Subcutaneous abdominal adipose tissue (tissue), 5 donors: ENCODE results near the gene ABAT.

Source experiments
- H3K27ac ChIP-seq: one replicate; pipeline ENCODE4 v1.7.0; 2013; ENCODE audit warnings: low read depth, mild to moderate bottlenecking, inconsistent platforms, low read length, moderate library complexity
- H3K27me3 ChIP-seq, 5 donors: one replicate each; pipeline ENCODE4 v1.7.0; 2013; ENCODE audit warnings: low read length in 5 of 5, inconsistent platforms in 1 of 5; ENCODE audit not compliant: control insufficient read depth in 5 of 5, insufficient read depth in 4 of 5
- H3K36me3 ChIP-seq, 5 donors: one replicate each; pipeline ENCODE4 v1.7.0; 2013; ENCODE audit warnings: low read length in 5 of 5; ENCODE audit not compliant: control insufficient read depth in 5 of 5, insufficient read depth in 5 of 5
- H3K4me1 ChIP-seq, 5 donors: one replicate each; pipeline ENCODE4 v1.7.0; 2013; ENCODE audit warnings: low read length in 5 of 5, mild to moderate bottlenecking in 3 of 5, moderate library complexity in 1 of 5; ENCODE audit not compliant: control insufficient read depth in 5 of 5, insufficient read depth in 5 of 5
- H3K4me3 ChIP-seq, 5 donors: one replicate each; pipeline ENCODE4 v1.7.0; 2013; ENCODE audit warnings: low read length in 5 of 5, low read depth in 1 of 5
- H3K9ac ChIP-seq, 5 donors: one replicate each; pipeline ENCODE4 v1.7.0; 2013; ENCODE audit warnings: low read length in 5 of 5, mild to moderate bottlenecking in 4 of 5, moderate library complexity in 3 of 5
- H3K9me3 ChIP-seq, 5 donors: one replicate each; pipeline ENCODE4 v1.7.0; 2013; ENCODE audit warnings: low read length in 5 of 5; ENCODE audit not compliant: control insufficient read depth in 5 of 5
- donor health status: healthy.
- donor health status: healthy.
- donor health status: healthy.
- donor health status: healthy.
- donor health status: healthy.

The ABAT gene

GRCh38 chr16:8804313-8804712, 129.9 kb downstream of the ABAT start:
- Histone ChIP-seq H3K9ac (no peak overlapping the region), H3K36me3 (peaks cover 23 to 72% (median 57%) of the 10 kb centered on the region in 5 donors), H3K27ac (no peak overlapping the region), H3K9me3 (no peaks in the 10 kb centered on the region), H3K4me3 (no peak overlapping the region), H3K27me3 (no peaks in the 10 kb centered on the region), H3K4me1 (peaks cover 2 to 19% (median 12%) of the 10 kb centered on the region in 5 donors)

- Histone ChIP-seq H3K36me3 (peaks cover 28 to 92% (median 66%) of the 10 kb centered on the region in 5 donors), H3K27ac (no peak overlapping the region), H3K9me3 (no peaks in the 10 kb centered on the region), H3K9ac (no peak overlapping the region), H3K4me3 (no peak overlapping the region), H3K27me3 (no peaks in the 10 kb centered on the region), H3K4me1 (peaks cover 2 to 14% (median 5%) of the 10 kb centered on the region in 5 donors)
Observed at GRCh38 chr16:8806272-8806983, 132.0 kb downstream of the ABAT start.

- H3K27ac ChIP-seq: no peak overlapping the region
- peaks cover 2 to 14% (median 5%) of the 10 kb centered on the region in 5 donors for H3K4me1 ChIP-seq
- peaks cover 31 to 93% (median 67%) of the 10 kb centered on the region in 5 donors for H3K36me3 ChIP-seq
- no peak overlapping the region for H3K4me3 ChIP-seq
- H3K27me3 ChIP-seq: no peaks in the 10 kb centered on the region
- no peaks in the 10 kb centered on the region for H3K9me3 ChIP-seq
- no peak overlapping the region for H3K9ac ChIP-seq
Observed at GRCh38 chr16:8807189-8807588, 132.8 kb downstream of the ABAT start.

GRCh38 chr16:8808009-8808408, 133.6 kb downstream of the ABAT start:
- no peak overlapping the region for H3K4me3 ChIP-seq
- peaks cover 2 to 14% (median 5%) of the 10 kb centered on the region in 5 donors for H3K4me1 ChIP-seq
- H3K9me3 ChIP-seq: no peaks in the 10 kb centered on the region
- H3K27ac ChIP-seq: peak overlapping the region; percentile 22
- H3K27me3 ChIP-seq: no peaks in the 10 kb centered on the region
- no peak overlapping the region for H3K9ac ChIP-seq
- H3K36me3 ChIP-seq: peaks cover 29 to 93% (median 67%) of the 10 kb centered on the region in 5 donors

GRCh38 chr16:8808613-8809353, 134.4 kb downstream of the ABAT start:
- Histone ChIP-seq H3K9ac (peak overlapping the region in 1 of 5 donors; percentile 4), H3K4me1 (peaks cover 2 to 14% (median 5%) of the 10 kb centered on the region in 5 donors), H3K27me3 (no peaks in the 10 kb centered on the region), H3K9me3 (no peaks in the 10 kb centered on the region), H3K36me3 (peaks cover 24 to 96% (median 70%) of the 10 kb centered on the region in 5 donors), H3K4me3 (no peak overlapping the region), H3K27ac (peak overlapping the region; percentile 22)

GRCh38 chr16:8812162-8812843, 137.9 kb downstream of the ABAT start:
- H3K4me1 ChIP-seq: peaks cover 2 to 14% (median 8%) of the 10 kb centered on the region in 5 donors
- H3K9me3 ChIP-seq: no peaks in the 10 kb centered on the region
- no peak overlapping the region for H3K27ac ChIP-seq
- no peaks in the 10 kb centered on the region for H3K27me3 ChIP-seq
- H3K4me3 ChIP-seq: no peak overlapping the region
- H3K9ac ChIP-seq: no peak overlapping the region
- H3K36me3 ChIP-seq: peaks cover 29 to 86% (median 73%) of the 10 kb centered on the region in 5 donors

GRCh38 chr16:8814095-8814806, 139.8 kb downstream of the ABAT start:
- Histone ChIP-seq H3K4me3 (no peak overlapping the region), H3K9ac (no peak overlapping the region), H3K4me1 (peaks cover 0 to 9% (median 0%) of the 10 kb centered on the region in 5 donors), H3K9me3 (no peaks in the 10 kb centered on the region), H3K36me3 (peaks cover 29 to 78% (median 67%) of the 10 kb centered on the region in 5 donors), H3K27me3 (no peaks in the 10 kb centered on the region), H3K27ac (no peak overlapping the region)

- no peak overlapping the region for H3K27ac ChIP-seq
Observed at GRCh38 chr16:8816967-8817655, 142.7 kb downstream of the ABAT start.

More at GRCh38 chr16:8816967-8817655, 142.7 kb downstream of the ABAT start:
- H3K4me1 ChIP-seq: peaks cover 0 to 14% (median 3%) of the 10 kb centered on the region in 5 donors
- H3K27me3 ChIP-seq: no peaks in the 10 kb centered on the region
- H3K36me3 ChIP-seq: peaks cover 16 to 65% (median 58%) of the 10 kb centered on the region in 5 donors
- H3K9ac ChIP-seq: no peak overlapping the region
- no peaks in the 10 kb centered on the region for H3K9me3 ChIP-seq
- H3K4me3 ChIP-seq: no peak overlapping the region
